Esophagus squamous epithelium (tissue), 5 donors: ENCODE measurements around the gene TRAPPC2L. TPM values are rescaled to one million over a fixed set of nuclear protein-coding genes. Genes with fewer than 3 reads are reported as not detected.
A peak's percentile ranks its signal among the peaks of the same experiment; 100 is the strongest.

Experiments
- DNase-seq: peaks from one replicate; lab custom pipeline; 2025; lab: John Stamatoyannopoulos, UW
- H3K27ac ChIP-seq, 4 donors: fragments of 200-600 bp; sonication (generic); one replicate each; pipeline ENCODE4 v1.5.1; 2016 to 2019; ENCODE audit warnings: mild to moderate bottlenecking in 1 of 4
- H3K27me3 ChIP-seq, 4 donors: fragments of 200-600 bp; sonication (generic); 1 replicate in 3 of 4; 2 replicates in 1 of 4; pipeline versions ENCODE4 v1.5.1 to v1.6.0; 2017 to 2021; ENCODE audit warnings: antibody characterized with exemption in 1 of 4
- H3K36me3 ChIP-seq, 3 donors: fragments of 200-600 bp; sonication (generic); one replicate each; pipeline ENCODE4 v1.5.1; 2016 to 2019
- H3K4me1 ChIP-seq, 3 donors: fragments of 200-600 bp; sonication (generic); one replicate each; pipeline ENCODE4 v1.5.1; 2017 to 2019
- H3K4me3 ChIP-seq, 4 donors: fragments of 200-600 bp; sonication (generic); 1 replicate in 3 of 4; 2 replicates in 1 of 4; pipeline ENCODE4 v1.5.1; 2016 to 2019; ENCODE audit warnings: mild to moderate bottlenecking in 2 of 4, moderate library complexity in 1 of 4
- H3K9me3 ChIP-seq, 3 donors: fragments of 200-600 bp; sonication (generic); one replicate each; pipeline ENCODE4 v1.5.1; 2016 to 2019
- POLR2A ChIP-seq, 4 donors: fragments of 450-650 bp; IDR thresholded peaks; one replicate each; pipeline ENCODE4 v1.6.1; 2017; ENCODE audit warnings: antibody characterized with exemption in 4 of 4, mild to moderate bottlenecking in 4 of 4, moderate library complexity in 3 of 4
- WGBS, 2 donors: methylation state at CpG; one replicate each; pipeline ENCODE4 v1.1.5; 2018; 5-methylcytosine and 5-hydroxymethylcytosine counted together
- intact Hi-C: fragments of 100-400 bp; cut with DNase I; formaldehyde crosslinking; loops from one replicate; pipeline ENCODE4 v1.15.0; 2022
- total RNA-seq, 4 donors: library from RNA; depleted of rRNA; stranded (reverse); fragments of >200 nt; gene quantifications; one replicate each; pipeline ENCODE4 v1.1.0, GENCODE V29; 2016
- TF ChIP-seq, protein P1 (sequence below), 6 experiments: fragments of 450-650 bp in 4 of 6; fragments of 200-600 bp in 2 of 6; sonication (generic) in 2 of 6; IDR thresholded peaks; one replicate each; pipeline ENCODE4 v1.5.1; 2016 to 2019; ENCODE audit warnings: antibody characterized with exemption in 6 of 6, mild to moderate bottlenecking in 4 of 6, moderate library complexity in 4 of 6
- donor health status: DM: yes; HTN: yes; CAD: no.

The TRAPPC2L gene
- total RNA-seq, 4 donors from 2014 or later = 20.7 to 29.7 (median 24.7) TPM

DNA sequence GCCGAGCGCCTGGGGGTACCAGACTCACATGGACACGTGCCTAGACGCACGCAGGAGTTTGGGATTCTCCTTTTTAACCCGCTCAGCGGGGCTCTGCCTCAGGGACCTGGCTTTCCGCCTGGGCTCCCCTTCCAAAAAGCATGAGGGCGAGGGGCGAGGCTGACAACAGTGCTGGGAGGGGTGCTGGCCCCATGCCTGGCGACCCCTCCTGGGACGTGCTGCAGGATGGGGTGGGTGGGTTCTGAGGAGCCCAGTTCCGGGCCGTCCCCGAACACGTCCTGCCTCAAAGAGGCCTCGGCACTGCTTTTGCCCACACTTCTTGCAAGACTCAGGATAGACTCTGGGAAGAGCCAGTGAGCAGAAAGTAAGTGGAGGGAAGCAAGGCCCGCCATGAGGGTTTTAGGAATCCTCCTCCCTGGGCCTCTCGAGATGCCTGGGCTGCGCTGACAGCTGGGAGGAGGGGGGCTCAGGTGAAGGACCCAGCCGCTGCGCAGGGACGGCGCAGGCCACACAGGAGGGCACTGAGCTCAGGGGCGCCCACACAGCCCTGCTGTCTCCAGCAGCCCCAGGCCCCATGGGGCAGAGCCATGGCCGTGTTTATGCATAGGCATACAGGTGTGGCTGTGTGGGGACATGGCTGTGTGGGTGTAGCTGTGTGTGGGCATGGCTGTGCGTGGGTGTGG is 24.9 kb downstream of the TRAPPC2L start:
- H3K27me3 ChIP-seq = peaks cover 0 to 29% (median 0%) of the 10 kb centered on the region in 4 donors
- H3K27ac ChIP-seq = peak overlapping the region in 1 of 4 donors; percentile 54
- H3K4me3 ChIP-seq = peak overlapping the region in 2 of 4 donors; percentile 32 to 33
- peaks cover 0 to 56% (median 5%) of the 10 kb centered on the region in 3 donors for H3K36me3 ChIP-seq
- DNase-seq = no peak
- peaks cover 17 to 57% (median 17%) of the 10 kb centered on the region in 3 donors for H3K4me1 ChIP-seq
- intact Hi-C loops = no loop called here
- WGBS, 2 donors = 38 to 67% methylated on average over 1 to 6 of the region's 27 CpGs
- TF ChIP-seq POLR2A (IDR thresholded peaks at IDR 0.05) = no peak
- TF ChIP-seq, protein P1, sequence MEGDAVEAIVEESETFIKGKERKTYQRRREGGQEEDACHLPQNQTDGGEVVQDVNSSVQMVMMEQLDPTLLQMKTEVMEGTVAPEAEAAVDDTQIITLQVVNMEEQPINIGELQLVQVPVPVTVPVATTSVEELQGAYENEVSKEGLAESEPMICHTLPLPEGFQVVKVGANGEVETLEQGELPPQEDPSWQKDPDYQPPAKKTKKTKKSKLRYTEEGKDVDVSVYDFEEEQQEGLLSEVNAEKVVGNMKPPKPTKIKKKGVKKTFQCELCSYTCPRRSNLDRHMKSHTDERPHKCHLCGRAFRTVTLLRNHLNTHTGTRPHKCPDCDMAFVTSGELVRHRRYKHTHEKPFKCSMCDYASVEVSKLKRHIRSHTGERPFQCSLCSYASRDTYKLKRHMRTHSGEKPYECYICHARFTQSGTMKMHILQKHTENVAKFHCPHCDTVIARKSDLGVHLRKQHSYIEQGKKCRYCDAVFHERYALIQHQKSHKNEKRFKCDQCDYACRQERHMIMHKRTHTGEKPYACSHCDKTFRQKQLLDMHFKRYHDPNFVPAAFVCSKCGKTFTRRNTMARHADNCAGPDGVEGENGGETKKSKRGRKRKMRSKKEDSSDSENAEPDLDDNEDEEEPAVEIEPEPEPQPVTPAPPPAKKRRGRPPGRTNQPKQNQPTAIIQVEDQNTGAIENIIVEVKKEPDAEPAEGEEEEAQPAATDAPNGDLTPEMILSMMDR (IDR thresholded peaks at IDR 0.05) = no peak
- no peaks in the 10 kb centered on the region for H3K9me3 ChIP-seq

DNA sequence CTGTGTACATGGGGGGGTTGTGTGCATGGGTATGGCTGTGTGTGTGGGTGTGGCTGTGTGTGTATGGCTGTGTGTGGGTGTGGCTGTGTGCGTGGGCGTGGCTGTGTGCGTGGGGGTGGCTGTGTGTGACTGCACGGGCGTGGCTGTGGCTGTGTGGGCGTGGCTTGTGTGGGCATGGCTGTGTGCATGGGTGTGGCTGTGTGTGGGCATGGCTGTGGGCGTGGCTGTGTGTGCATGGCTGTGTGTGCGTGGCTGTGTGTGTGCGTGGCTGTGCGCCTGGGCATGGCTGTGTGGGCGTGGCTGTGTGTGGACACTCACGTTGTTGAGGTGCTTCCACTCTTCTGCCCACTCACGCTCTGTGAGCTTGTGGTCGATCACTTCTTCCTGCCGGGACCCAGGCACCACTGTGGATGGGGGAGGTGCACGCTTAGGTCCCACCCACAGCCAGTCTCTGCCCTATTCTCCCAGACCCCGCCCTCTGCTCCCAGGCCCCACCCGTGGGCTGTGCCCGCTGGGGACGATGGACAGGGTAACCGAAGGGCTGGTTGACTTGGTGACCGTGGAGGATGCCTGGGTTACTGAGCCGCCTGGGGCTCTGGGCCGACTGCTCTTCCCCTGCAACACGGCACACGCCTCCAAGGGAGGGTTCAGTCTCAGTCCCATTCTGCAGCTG is 25.6 kb downstream of the TRAPPC2L start:
- H3K4me1 ChIP-seq = peaks cover 17 to 64% (median 17%) of the 10 kb centered on the region in 3 donors
- intact Hi-C loops = no loop called here
- no peak overlapping the region for H3K27ac ChIP-seq
- peaks cover 0 to 49% (median 5%) of the 10 kb centered on the region in 3 donors for H3K36me3 ChIP-seq
- no peaks in the 10 kb centered on the region for H3K9me3 ChIP-seq
- DNase-seq = no peak
- WGBS, 2 donors = 65 to 76% methylated on average over 12 to 22 of the region's 26 CpGs
- peaks cover 0 to 25% (median 0%) of the 10 kb centered on the region in 4 donors for H3K27me3 ChIP-seq
- no peak for TF ChIP-seq POLR2A (IDR thresholded peaks at IDR 0.05)
- TF ChIP-seq, protein P1 (IDR thresholded peaks at IDR 0.05) = no peak
- no peak overlapping the region for H3K4me3 ChIP-seq

DNA sequence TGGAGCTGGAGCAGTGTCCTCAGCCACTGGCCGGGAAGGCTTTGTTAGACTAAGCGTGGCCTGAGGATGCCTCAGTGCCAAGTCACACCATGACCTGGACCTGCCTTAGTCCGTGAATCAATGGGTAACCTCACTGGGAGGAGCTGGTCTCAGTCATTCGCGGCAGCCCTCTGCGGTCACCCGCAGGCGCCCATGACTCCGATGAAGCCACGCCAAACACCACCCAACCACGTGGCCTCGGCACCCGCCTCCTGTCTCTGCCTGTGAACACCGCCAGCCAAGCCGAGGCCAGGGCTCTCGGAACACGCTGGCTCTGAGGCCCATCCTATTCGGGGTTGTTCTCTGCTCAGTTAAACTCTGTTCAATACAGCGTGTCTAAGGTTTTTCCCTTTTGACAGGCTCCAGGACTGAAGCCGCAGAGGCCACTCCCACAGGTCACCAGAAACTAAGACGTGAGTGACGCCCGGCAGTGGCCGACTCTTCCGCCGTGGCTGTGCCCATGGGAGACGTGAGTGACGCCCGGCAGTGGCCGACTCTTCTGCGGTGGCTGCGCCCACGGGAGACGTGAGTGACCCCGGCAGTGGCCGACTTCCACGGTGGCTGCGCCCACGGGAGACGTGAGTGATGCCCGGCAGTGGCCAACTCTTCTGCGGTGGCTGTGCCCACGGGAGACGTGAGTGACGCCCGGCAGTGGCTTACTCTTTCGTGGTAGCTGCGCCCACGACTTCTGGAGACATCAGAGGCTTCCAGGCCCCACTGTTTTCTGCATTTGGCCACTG is 26.4 kb downstream of the TRAPPC2L start:
- Histone ChIP-seq H3K9me3 (no peaks in the 10 kb centered on the region), H3K36me3 (peaks cover 0 to 41% (median 5%) of the 10 kb centered on the region in 3 donors), H3K4me1 (peaks cover 17 to 72% (median 22%) of the 10 kb centered on the region in 3 donors), H3K27me3 (peaks cover 0 to 23% (median 0%) of the 10 kb centered on the region in 4 donors), H3K27ac (no peak overlapping the region), H3K4me3 (no peak overlapping the region)
- DNase-seq = no peak
- no peak for TF ChIP-seq POLR2A (IDR thresholded peaks at IDR 0.05)
- WGBS, 2 donors = 80 to 91% methylated on average over 8 to 21 of the region's 49 CpGs
- intact Hi-C loops = no loop called here

DNA sequence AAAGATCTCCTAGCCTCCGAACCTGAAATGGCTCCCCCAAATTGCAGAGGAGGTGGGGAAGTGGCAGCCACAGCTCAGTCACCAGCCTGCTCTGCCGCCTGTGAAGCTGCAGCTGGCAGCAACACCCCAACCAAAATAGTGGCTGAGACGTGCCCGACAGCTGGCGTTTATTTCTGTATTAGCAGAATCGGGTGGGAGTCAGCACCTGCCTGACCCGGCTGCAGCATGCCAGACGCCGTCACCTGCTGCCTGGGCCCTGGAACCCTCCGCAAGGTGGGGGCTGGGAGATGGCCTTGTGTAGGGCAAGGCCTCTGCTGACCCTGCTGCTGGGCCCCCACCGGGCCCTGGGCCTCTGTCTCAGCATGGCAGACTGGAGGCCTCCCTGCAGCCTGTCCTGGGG is 27.0 kb downstream of the TRAPPC2L start:
- TF ChIP-seq POLR2A (IDR thresholded peaks at IDR 0.05) = no peak
- TF ChIP-seq, protein P1 (IDR thresholded peaks at IDR 0.05) = no peak
- 66 to 100% methylated on average over 2 to 7 of the region's 11 CpGs for WGBS, 2 donors
- Histone ChIP-seq H3K36me3 (peaks cover 0 to 34% (median 0%) of the 10 kb centered on the region in 3 donors), H3K9me3 (no peaks in the 10 kb centered on the region), H3K27me3 (peaks cover 0 to 27% (median 0%) of the 10 kb centered on the region in 4 donors), H3K4me3 (no peak overlapping the region), H3K27ac (no peak overlapping the region), H3K4me1 (peaks cover 17 to 73% (median 22%) of the 10 kb centered on the region in 3 donors)
- no peak for DNase-seq
- intact Hi-C loops = no loop called here

DNA sequence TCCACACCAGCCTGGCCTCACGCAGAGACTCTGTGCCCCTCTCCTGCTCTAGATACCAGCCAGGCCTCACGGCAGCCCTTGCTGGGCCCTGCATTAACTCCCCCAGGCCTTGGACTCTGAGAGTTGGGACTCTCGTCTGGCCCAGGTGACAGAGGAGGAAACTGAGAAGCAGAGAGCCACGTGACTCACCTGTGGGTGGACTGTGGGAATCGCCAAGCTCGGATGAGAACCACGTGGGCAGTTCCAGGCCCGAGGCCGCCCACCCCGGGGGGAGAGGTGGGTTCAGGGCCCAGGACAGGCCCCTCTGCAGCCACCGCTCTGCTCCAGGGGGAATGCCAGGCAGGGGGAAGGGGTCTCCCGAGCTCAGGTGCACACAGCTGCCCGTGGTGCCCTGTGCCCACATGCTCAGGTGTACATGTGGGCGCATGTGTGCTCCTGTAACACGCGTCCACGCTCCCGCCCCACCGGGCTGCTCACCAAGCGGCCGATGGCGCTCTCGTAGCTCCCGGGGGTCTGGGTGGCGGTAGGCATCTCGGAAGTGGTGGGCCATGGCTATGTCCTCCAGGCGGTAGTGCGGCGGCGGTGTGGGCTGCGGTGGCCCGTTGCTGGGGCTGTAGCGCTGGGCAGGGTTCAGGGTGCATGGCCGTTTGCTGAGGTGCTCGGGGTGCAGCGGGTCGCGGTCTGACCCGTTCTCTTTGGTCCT is 27.8 kb downstream of the TRAPPC2L start:
- WGBS, 2 donors = 78 to 91% methylated on average over 6 to 7 of the region's 39 CpGs
- intact Hi-C loops = no loop called here
- Histone ChIP-seq H3K9me3 (no peaks in the 10 kb centered on the region), H3K36me3 (peaks cover 0 to 31% (median 0%) of the 10 kb centered on the region in 3 donors), H3K4me3 (no peak overlapping the region), H3K4me1 (peaks cover 17 to 65% (median 22%) of the 10 kb centered on the region in 3 donors), H3K27ac (no peak overlapping the region), H3K27me3 (peaks cover 0 to 28% (median 0%) of the 10 kb centered on the region in 4 donors)
- no peak for DNase-seq
- TF ChIP-seq, protein P1 (IDR thresholded peaks at IDR 0.05) = no peak
- TF ChIP-seq POLR2A (IDR thresholded peaks at IDR 0.05) = no peak
